SK-N-MC (cell line): ENCODE results near the gene SLC15A1.

ENCODE experiments used
- EZH2 ChIP-seq: fragments of 200-600 bp; sonication (generic); IDR thresholded peaks from one replicate; pipeline ENCODE4 v1.6.1; 2017; ENCODE audit warnings: antibody characterized with exemption
- POLR2AphosphoS5 ChIP-seq: IDR thresholded peaks from 2 replicates; pipeline ENCODE4 v1.6.1; 2012; ENCODE audit warnings: mild to moderate bottlenecking, low read depth, low read length, borderline replicate concordance

GRCh38 chr13:98738993-98739392 lies 13.5 kb downstream of the SLC15A1 start:
- TF ChIP-seq POLR2AphosphoS5 (no peak), EZH2 (no peak)
